HepG2 (cell line): ENCODE results near the gene HLA-DRB5. TPM values are rescaled to one million over a fixed set of nuclear protein-coding genes. Genes with fewer than 3 reads are reported as not detected.

Experiments used
- ATAC-seq: fragments of 200-7000 bp; cut with Tn5 transposase; 3 replicates; pipeline ENCODE4 v1.9.1; 2020; ENCODE audit warnings: mild to moderate bottlenecking, moderate library complexity
- BruUV-seq: library from RNA; stranded (reverse); fragments of 400-500 nt; replicated peaks from 2 replicates; lab custom pipeline; 2021; lab: Mats Ljungman, UMichigan
- CTCF ChIA-PET: fragments of 300-600 bp; formaldehyde crosslinking; extraction: SDS; loops from one replicate; lab custom pipeline; 2021; ENCODE audit warnings: low total read pairs, inconsistent platforms, low intra/inter-chr PET ratio; lab: Yijun Ruan, JAX
- POLR2A ChIA-PET: fragments of 350-600 bp; sonication (Branson Sonifier 250); formaldehyde crosslinking; loops from one replicate; lab custom pipeline; 2020; ENCODE audit warnings: antibody characterized with exemption, inconsistent platforms; lab: Yijun Ruan, JAX
- DNase-seq: peaks from one replicate; pipeline ENCODE4 v3.0.0-alpha.2; 2015; ENCODE audit warnings: low spot score
- FAIRE-seq: peaks from 3 replicates; lab custom pipeline; 2011; peaks lifted over from hg19 to GRCh38; lab: Jason Lieb, UNC
- H2AFZ ChIP-seq: one replicate; pipeline ENCODE4 v1.6.1; 2011; ENCODE audit warnings: low read length, inconsistent platforms
- H3K27ac ChIP-seq: fragments of 300-600 bp; 3 replicates; pipeline ENCODE4 v1.8.0; 2011; ENCODE audit warnings: mixed run types, mild to moderate bottlenecking, mixed read lengths, low read length, inconsistent platforms; ENCODE audit not compliant: insufficient read depth; ENCODE audit errors: extremely low read length
- H3K27me3 ChIP-seq, 2 experiments: fragments of 200-600 bp in 1 of 2; 2 replicates in 1 of 2; 3 replicates in 1 of 2; pipeline versions ENCODE4 v1.6.0 to v1.8.0; 2011; ENCODE audit warnings: low read length in 2 of 2, mild to moderate bottlenecking in 2 of 2, moderate library complexity in 2 of 2, inconsistent platforms in 1 of 2; ENCODE audit not compliant: insufficient read depth in 2 of 2, control insufficient read depth in 1 of 2
- H3K36me3 ChIP-seq, 2 experiments: fragments of 200-600 bp in 1 of 2; replicated peaks in 1 of 2; 2 replicates in 1 of 2; 3 replicates in 1 of 2; pipeline versions ENCODE4 v1.5.1 to v1.8.0; 2011; ENCODE audit warnings: low read length in 2 of 2, inconsistent platforms in 1 of 2; ENCODE audit not compliant: insufficient read depth in 2 of 2, control insufficient read depth in 1 of 2
- H3K4me1 ChIP-seq: 2 replicates; pipeline ENCODE4 v1.5.1; 2012; ENCODE audit warnings: low read length, inconsistent platforms; ENCODE audit not compliant: insufficient read depth
- H3K4me2 ChIP-seq: 2 replicates; pipeline ENCODE4 v1.6.0; 2011; ENCODE audit warnings: low read depth, low read length, inconsistent platforms
- H3K4me3 ChIP-seq, 3 experiments: fragments of 200-600 bp in 1 of 3; sonication (generic), shearing (Covaris generic) in 1 of 3; replicated peaks in 1 of 3; 2 replicates each; pipeline ENCODE4 v1.5.1; 2011 to 2016; ENCODE audit warnings: low read length in 3 of 3, inconsistent platforms in 2 of 3, low read depth in 2 of 3, mild to moderate bottlenecking in 2 of 3, control low read depth in 1 of 3, mixed read lengths in 1 of 3; ENCODE audit not compliant: insufficient read depth in 1 of 3
- H3K79me2 ChIP-seq: one replicate; pipeline ENCODE4 v1.6.1; 2011; ENCODE audit warnings: low read length, inconsistent platforms; ENCODE audit not compliant: insufficient read depth
- H3K9ac ChIP-seq: 2 replicates; pipeline ENCODE4 v1.6.0; 2011; ENCODE audit warnings: mild to moderate bottlenecking, low read depth, low read length, inconsistent platforms; ENCODE audit not compliant: insufficient read depth
- H3K9me3 ChIP-seq: 2 replicates; pipeline ENCODE4 v1.5.1; 2012; ENCODE audit warnings: mild to moderate bottlenecking, low read length
- H4K20me1 ChIP-seq: 2 replicates; pipeline ENCODE4 v1.6.0; 2011; ENCODE audit warnings: inconsistent platforms, mild to moderate bottlenecking, low read length, moderate library complexity; ENCODE audit not compliant: insufficient read depth
- MYNN ChIP-seq: sonication (generic); formaldehyde crosslinking; IDR thresholded peaks from 2 replicates; pipeline ENCODE4 v1.4.0; 2020; ENCODE audit warnings: mild to moderate bottlenecking, low read depth, missing genetic modification reagents
- NR2C2 ChIP-seq: sonication (generic); formaldehyde crosslinking; IDR thresholded peaks from 2 replicates; pipeline ENCODE4 v1.4.0; 2020; ENCODE audit warnings: missing genetic modification reagents, mild to moderate bottlenecking, moderate library complexity, borderline replicate concordance
- PRMT3 ChIP-seq: sonication (generic); formaldehyde crosslinking; IDR thresholded peaks from 2 replicates; pipeline ENCODE4 v1.8.1; 2022; ENCODE audit warnings: low read depth, mild to moderate bottlenecking, moderate library complexity, missing genetic modification reagents, borderline replicate concordance
- ZNF232 ChIP-seq: sonication (generic); formaldehyde crosslinking; IDR thresholded peaks from 2 replicates; pipeline ENCODE4 v1.4.0; 2020; ENCODE audit warnings: missing genetic modification reagents, borderline replicate concordance
- ZSCAN22 ChIP-seq: sonication (generic); formaldehyde crosslinking; IDR thresholded peaks from 2 replicates; pipeline ENCODE4 v1.4.0; 2020; ENCODE audit warnings: mild to moderate bottlenecking, missing genetic modification reagents
- WGBS: methylation state at CpG from one replicate; pipeline ENCODE4 v1.1.6; 2017; ENCODE audit warnings: low lambda C conversion rate; 5-methylcytosine and 5-hydroxymethylcytosine counted together
- in situ Hi-C: cut with HindIII; loops from 2 replicates; pipeline ENCODE4 v1.10.0; 2017; ENCODE audit warnings: low pct_unique_long_range_greater_than_20kb; ENCODE audit not compliant: extremely low pct_ligation_motif_present
- intact Hi-C: fragments of 100-400 bp; cut with micrococcal nuclease; formaldehyde crosslinking; loops from one replicate; pipeline ENCODE4 v1.10.0; 2022; ENCODE audit not compliant: unreplicated experiment
- polyA plus RNA-seq, 8 experiments: library from polyadenylated mRNA; depleted of rRNA in 3 of 8; stranded (reverse) in 7 of 8; unstranded in 1 of 8; fragments of >200 nt; fragmentation: Illumina TruSeq in 4 of 8; extraction: Trizol in 4 of 8; gene quantifications; 2 replicates each; pipeline versions ENCODE4 v1.2.1 to v1.2.3, GENCODE V29; 2011 to 2016; ENCODE audit warnings: low read depth in 4 of 8, missing spikeins in 1 of 8, mixed read lengths in 1 of 8; ENCODE audit not compliant: insufficient read depth in 1 of 8
- total RNA-seq, 5 experiments: library from RNA; depleted of rRNA; stranded (reverse); fragments of >200 nt; fragmentation: Illumina TruSeq; extraction: Trizol; gene quantifications; 2 replicates each; pipeline ENCODE4 v1.2.3, GENCODE V29; 2016; ENCODE audit warnings: low read depth in 1 of 5

HLA-DRB5 gene
- total and polyA plus RNA-seq, 2 of the 13 experiments (the other 11 are each of a cell fraction or from before 2014, with no cell fraction given) = not detected

DNA sequence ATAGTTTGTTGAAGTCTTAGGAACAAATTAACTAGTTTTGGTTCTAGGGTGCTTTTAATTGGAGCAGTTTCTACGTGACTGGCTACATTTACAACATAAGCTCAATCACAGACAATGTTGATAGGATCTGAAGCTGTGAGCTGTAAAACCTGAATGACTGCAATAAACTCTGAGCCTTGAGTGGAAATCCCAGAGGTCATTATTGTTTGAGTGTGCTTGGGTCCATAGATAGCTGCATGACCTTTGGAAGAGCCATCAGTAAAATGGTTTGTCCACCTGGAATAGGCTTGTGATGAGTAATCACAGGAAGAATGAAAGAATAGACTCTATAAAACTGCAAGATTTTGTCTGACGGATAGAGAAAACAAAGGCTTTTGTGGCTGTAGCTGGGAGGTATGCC, 32.9 kb upstream of the HLA-DRB5 start:
- no peak for TF ChIP-seq ZNF232
- H3K27me3 ChIP-seq = no peaks in the 10 kb centered on the region
- no peak for ATAC-seq
- no peak overlapping the region for H3K27ac ChIP-seq
- intact Hi-C loops (loop anchor here (1.0 kb wide), 1 partner anchor 9 kb away; no protein-coding TSS in a partner anchor), in situ Hi-C loops (no loop called here)
- 7% methylated on average over 2 of the region's 2 CpGs for WGBS
- no peaks in the 10 kb centered on the region for H3K9me3 ChIP-seq
- no peaks in the 10 kb centered on the region for H4K20me1 ChIP-seq
- 0 out of 2 replicates have a peak, but pooled peaks cover 6% of the 10 kb centered on the region for H3K4me1 ChIP-seq
- BruUV-seq = no TSS peak
- POLR2A ChIA-PET = no interaction called here
- H3K36me3 ChIP-seq = no peaks in the 10 kb centered on the region
- no peak overlapping the region for H3K9ac ChIP-seq
- H3K4me2 ChIP-seq = no peak overlapping the region
- no peak for FAIRE-seq
- H3K4me3 ChIP-seq = no peak overlapping the region
- CTCF ChIA-PET = no interaction called here
- DNase-seq = no peak
- H3K79me2 ChIP-seq = no peaks in the 10 kb centered on the region
- H2AFZ ChIP-seq = no peak overlapping the region

- POLR2A ChIA-PET = no interaction called here
- DNase-seq (no peak), ATAC-seq (no peak), FAIRE-seq (no peak)
- TF ChIP-seq ZSCAN22 (CRISPR knock-in tag) = no peak
- no peak for TF ChIP-seq PRMT3 (CRISPR knock-in tag)
- TF ChIP-seq NR2C2 (CRISPR knock-in tag) = no peak
- no peak for TF ChIP-seq MYNN (CRISPR knock-in tag)
- in situ Hi-C loops = no loop called here
- H3K79me2 ChIP-seq = no peaks in the 10 kb centered on the region
- H3K9me3 ChIP-seq = no peaks in the 10 kb centered on the region
- 0 out of 2 replicates have a peak, but pooled peaks cover 6% of the 10 kb centered on the region for H3K4me1 ChIP-seq
- intact Hi-C loops = no loop called here
- BruUV-seq = no TSS peak
- H3K4me2 ChIP-seq = no peak overlapping the region
- H4K20me1 ChIP-seq = no peaks in the 10 kb centered on the region
- no peaks in the 10 kb centered on the region for H3K27me3 ChIP-seq
- H3K36me3 ChIP-seq = no peaks in the 10 kb centered on the region
- 21% methylated on average over 3 of the region's 7 CpGs for WGBS
- H3K27ac ChIP-seq = no peak overlapping the region
- H3K4me3 ChIP-seq = no peak overlapping the region
- CTCF ChIA-PET = no interaction called here
- H2AFZ ChIP-seq = no peak overlapping the region
- H3K9ac ChIP-seq = no peak overlapping the region
Measured at GRCh38 chr6:32559747-32560146, 29.7 kb upstream of the HLA-DRB5 start.
